Fibroblast of gingiva (primary cell): ENCODE data around the gene SLC30A1.

Source experiments
- DNase-seq: peaks from one replicate; pipeline ENCODE4 v3.0.0-alpha.2; 2011; ENCODE audit warnings: low read depth

Gene SLC30A1

DNA sequence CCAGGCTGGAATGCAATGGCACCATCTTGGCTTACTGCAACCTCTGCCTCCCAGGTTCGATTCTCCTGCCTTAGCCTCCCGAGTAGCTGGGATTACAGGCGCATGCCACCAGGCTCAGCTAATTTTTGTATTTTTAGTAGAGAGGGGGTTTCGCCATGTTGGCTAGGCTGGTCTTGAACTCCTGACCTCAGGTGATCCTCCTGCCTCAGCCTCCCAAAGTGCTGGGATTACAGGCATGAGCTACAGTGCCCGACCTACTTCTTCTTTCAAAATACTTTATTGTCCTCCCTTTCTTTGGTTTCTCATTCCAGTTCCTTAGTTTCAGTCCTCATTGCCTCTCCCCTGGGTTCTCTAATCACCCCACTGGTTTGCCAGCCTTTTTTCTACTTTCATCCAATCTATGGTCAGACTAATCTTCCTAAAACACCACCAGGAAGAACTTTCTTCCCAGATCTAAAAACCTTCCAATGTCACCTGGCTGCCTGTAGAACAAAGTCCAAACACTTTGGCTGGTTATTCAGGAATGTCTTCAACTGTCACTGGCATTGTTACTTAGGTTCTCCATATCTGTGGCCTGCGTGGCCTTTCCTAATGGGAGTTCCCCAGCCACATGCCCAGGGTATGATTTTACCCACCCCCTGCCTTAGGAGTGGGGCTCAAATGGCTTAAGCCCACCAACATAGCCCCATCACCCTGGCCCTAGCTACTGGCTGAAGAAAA lies 29.0 kb upstream of the SLC30A1 start:
- no peak for DNase-seq

- DNase-seq, result peak; percentile 49
These were observed 28.2 kb upstream of the SLC30A1 start for GRCh38 chr1:211606914-211607753.

DNA sequence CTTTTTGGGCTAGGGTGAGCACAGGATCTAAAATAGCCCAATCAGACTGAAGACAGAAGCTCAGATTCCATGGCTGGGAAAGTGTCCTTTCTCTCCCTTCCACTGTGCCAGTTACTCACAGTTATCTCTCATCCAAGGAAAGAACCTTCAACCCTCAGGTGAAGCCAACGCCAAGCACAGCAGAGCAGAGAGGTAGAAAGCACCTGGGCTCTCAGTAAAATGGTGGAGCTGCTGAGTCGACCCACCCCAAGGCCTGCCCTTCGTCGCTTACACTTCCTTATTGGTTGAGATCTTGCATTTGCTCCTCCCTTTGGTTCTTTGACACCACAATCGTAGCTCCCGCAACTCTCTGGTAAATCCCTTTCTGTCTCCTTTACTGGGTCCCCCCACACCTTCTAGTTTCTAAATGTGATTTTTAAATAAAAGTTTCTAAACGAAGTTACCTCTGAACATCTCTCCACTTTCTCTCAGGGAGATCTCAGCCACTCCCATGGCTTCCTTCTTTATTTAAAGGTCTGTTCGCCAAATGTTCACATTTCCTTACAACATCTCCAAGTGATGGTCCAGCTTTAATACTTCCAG lies 27.5 kb upstream of the SLC30A1 start:
- DNase-seq, result no peak

DNA sequence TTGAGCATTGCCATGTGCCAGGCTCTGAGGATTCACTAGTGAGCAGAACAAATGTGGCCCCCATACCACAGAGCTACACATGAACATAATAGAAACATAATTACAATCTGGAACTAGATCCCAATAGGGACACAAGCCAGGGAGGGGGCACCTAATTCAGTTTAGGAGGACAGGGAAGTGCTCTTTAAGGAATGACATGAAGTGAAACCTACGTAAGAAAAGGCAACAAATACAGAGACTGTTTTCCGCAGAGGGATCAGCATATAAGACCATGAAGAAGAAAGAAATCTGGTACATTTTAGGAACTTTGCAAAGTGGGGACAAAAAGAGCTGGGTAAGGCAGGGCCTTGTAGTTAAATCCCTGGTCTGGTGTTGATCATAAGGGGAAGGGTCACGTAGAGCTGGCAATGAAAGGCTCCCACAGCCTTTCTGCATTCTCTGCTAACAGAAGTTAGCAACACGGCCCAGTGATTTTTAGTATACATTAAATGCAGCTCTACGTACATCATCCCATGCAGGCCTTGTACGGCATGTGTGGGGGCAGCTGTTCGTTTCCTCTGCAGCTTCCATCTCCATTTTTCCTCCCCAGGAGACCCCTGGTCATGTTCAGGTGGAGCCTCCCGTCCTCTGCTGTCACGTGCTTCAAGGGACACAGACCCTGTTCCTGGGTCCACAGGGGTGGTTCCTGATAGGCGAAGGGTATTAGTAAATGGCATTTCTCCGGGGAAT lies 26.8 kb upstream of the SLC30A1 start:
- DNase-seq, result no peak

DNA sequence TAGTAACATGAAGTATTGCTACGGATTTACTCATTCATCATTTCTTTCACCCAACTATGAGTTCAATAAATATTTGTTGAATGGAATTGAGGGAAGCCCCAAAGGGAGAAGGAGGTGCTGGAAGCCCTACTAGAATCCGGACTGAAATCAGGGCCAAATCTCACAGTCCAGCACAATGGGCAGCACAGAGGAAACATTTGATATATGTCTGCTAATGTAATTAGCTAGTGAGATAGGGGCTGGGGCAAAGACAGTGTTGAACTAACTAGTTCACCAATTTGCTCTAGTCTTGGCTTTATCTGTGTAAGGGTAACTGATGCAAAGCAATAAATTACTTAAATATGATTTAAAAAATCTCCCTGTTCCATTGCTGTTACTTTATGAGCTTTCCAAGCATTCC lies 26.1 kb upstream of the SLC30A1 start:
- DNase-seq, result no peak

DNA sequence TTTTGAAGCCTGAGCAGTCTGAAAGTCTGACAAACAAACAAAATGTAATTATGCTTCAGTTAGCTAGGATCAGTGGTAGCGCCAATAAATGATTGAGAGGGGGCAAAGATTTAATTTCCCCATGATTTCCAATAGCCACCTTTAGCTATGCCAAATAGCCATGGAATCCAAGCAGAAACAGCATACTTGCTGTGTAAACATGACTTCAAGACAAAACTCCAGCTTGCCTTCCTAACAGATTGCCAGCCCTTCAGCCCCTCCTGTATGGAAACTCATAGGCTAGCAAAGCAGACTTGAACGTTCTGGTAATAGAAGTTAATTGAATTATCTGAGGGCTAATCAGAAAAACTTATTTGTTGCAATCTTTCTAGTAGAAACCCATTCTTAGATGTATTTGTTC lies 25.6 kb upstream of the SLC30A1 start:
- no peak for DNase-seq

DNA sequence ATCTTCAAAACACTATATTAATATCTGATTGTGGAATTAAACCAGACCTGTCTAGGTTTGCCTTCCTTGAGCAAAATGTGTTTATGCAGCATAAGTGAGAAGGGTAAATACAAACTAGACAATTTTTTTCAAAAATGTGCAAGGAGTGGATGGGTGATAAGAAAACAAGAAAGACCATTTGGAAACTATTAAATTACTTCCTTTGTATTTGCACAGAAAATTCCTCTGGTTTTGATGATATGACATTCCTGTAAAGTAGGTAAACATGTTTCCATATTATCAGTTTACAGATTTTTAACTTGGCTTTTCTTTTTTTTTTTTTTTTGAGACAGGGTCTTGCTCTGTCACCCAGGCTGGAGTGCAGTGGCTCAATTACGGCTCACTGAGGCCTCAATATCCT lies 24.8 kb upstream of the SLC30A1 start:
- no peak for DNase-seq

- DNase-seq, result peak; percentile 49
These were observed 24.3 kb upstream of the SLC30A1 start for GRCh38 chr1:211603191-211603701.

DNA sequence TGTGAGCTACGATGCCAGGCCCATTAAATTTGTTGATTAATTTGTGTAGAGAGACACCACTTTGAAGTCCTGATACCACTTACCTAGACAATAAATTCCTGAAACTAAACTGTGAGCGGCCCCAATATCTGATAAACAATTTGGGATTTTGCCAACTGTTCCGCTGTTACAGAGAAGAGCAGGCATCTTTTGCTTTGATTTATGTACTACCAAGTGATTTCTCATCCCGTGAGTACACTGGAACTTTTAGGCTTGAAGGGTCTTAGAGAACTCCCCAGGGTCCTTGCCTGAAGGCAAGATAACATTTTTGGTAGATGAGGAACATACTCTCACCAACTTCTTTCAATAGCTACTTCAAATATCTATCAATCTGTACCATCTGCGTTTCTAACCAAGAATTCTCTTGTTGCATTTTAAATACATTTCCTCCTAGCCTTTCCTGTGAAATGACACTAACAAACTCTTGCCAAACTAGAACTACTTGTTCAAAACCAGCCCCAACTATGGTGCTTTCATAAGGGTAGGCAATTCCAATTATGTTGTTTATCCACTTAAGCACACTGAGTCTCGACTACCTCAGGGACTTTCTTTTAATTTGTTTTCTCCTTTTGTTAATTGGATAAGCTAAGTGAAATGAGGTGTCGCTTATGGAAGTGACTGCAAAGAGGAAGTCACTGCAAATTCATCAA lies 23.2 kb upstream of the SLC30A1 start:
- DNase-seq, result no peak

GRCh38 chr1:211601159-211601558 lies 22.2 kb upstream of the SLC30A1 start:
- DNase-seq, result no peak

GRCh38 chr1:211599250-211599649 lies 20.3 kb upstream of the SLC30A1 start:
- DNase-seq, result no peak

DNA sequence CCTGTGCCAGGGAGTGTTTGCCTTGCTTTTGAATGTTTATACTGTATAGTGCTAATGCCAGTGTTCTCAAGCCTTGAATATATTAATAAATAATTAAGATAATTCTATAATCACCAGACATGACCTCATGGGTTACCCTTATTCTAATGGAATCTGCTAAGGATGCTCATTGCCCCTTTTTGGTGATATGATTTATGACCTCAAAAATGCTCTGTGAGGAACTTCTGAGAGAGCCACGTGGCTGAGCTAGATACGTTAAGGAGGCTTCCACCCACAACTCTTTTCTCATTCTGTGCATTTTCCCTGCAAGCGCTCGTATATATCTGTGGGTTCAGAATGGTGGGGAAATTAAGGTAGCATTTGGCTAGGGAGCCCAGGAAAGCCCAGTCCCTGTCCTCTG lies 19.6 kb upstream of the SLC30A1 start:
- DNase-seq, result no peak

DNA sequence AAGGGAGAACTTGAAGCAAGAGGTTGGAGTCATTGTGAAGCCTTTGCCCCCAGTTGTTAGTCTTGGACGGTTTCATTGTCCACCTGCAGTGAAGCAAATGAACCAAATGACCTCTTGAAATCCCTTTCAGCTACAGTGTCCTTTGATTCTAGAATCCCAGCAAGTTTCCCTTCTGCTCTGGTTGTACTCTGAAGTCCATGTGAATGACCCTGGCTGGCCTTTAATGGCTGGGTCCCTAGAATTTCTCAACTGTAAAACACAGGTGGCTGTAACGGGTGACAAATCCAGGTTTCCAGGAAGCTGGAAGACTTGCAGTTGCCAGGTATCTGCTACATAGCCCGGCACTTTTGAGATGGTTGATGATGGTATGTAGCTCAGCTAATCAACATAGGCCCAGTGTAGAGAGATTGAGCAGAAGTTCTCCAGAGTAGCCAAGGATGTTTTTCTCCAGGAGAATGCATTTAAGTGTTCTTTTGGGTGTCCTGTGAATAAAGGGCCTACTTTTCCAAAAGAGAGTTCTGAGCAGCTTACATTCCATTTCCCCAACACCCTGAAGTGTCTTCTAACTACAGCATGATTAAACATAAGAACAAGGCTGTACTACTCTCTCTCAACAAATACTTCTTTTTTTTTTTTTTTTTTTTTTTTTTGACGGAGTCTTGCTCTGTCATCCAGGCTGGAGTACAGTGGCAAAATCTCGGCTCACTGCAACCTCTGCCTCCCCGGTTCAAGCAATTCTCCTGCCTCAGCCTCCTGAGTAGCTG lies 17.6 kb upstream of the SLC30A1 start:
- DNase-seq, result no peak

DNA sequence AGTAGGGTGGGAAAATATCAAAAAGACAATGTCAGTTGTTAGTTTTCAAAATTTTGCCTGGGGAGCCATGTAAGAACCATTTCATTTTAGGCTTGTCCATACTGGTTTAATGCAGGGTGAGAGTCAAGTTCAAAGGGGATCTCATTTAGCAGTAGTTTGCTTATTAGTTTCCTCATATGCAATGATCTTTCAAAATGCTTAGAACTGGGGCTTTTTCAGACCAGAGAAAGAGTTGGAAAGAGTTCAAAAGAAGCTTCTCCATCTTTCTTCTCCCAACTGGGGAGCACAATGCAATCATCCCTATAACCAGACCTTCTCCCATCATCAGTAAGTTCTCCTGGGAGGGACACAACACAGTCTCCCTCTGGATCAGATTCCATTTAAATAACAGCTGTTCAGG lies 16.5 kb upstream of the SLC30A1 start:
- DNase-seq, result no peak

GRCh38 chr1:211591980-211592493 lies 13.1 kb upstream of the SLC30A1 start:
- DNase-seq, result peak; percentile 48

GRCh38 chr1:211589782-211590721 lies 11.1 kb upstream of the SLC30A1 start:
- DNase-seq, result peak; percentile 60

- DNase-seq, result no peak
These were observed 9.8 kb upstream of the SLC30A1 start for GRCh38 chr1:211588711-211589110.

DNA sequence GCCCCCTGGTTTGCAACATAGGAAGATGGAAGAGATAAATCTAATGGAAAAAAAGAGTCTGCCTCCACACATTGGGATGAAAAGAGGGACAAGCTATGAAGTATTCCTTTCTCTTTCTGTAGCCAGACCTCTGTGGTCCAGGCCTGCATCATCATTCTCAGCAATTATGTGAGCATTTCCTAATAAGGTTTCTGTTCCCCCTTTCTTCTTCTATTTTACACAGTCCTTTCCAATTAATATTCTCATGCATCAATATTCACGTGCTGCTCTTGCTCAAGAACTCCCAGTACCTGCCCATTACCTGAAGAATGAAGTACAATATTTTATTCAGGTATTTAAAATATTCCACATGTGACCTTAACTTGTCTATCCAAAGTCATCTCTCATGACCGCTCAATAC lies 8.2 kb upstream of the SLC30A1 start:
- DNase-seq, result no peak

DNA sequence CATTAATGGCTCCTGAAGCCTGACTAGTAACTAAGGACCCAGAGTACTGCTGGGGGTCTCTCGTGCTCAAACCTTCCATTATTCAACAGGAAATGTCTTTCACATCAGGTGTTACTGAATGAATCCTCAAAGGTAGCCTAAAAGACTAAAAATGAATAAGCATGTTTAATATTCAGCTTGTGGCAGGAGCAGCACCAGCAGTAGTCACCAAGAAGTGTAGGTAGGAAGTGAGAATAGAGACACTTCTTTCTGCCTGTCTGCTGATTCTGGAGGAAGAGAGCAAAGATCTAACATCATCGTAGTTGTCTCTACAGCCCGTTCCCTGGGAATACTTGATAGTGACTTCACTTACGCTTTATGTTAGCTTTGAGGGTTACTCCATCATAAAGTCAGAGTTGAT lies 7.6 kb upstream of the SLC30A1 start:
- no peak for DNase-seq
